HL-60 (cell line): Measurements from ENCODE around the gene TENT4B.

Source experiments
- CTCF ChIP-seq: IDR thresholded peaks from one replicate; pipeline ENCODE4 v1.5.1; 2011; ENCODE audit warnings: low read length, control low read depth, inconsistent platforms; ENCODE audit not compliant: insufficient read depth
- GABPA ChIP-seq: IDR thresholded peaks from 2 replicates; pipeline ENCODE4 v1.6.1; 2012; ENCODE audit warnings: low read depth
- POLR2AphosphoS5 ChIP-seq: IDR thresholded peaks from 2 replicates; pipeline ENCODE4 v1.6.1; 2012; ENCODE audit warnings: low read depth

- TF ChIP-seq CTCF: no peak
- TF ChIP-seq POLR2AphosphoS5: no peak
- no peak for TF ChIP-seq GABPA
Measured at GRCh38 chr16:50253514-50253910, 100.4 kb downstream of the TENT4B start.
